ENCODE data around the gene CFAP52. TPM values are rescaled to one million over a fixed set of nuclear protein-coding genes. Genes with fewer than 3 reads are reported as not detected.
A peak's percentile ranks its signal among the peaks of the same experiment; 100 is the strongest.
"Not testable (repeated sequence)": the region's sequence is repeated elsewhere in the genome, so short reads cannot be mapped to it uniquely, and the experiment has no call there.

CFAP52 gene
- total RNA-seq, 1 experiment from 2014 or later = not detected

DNA sequence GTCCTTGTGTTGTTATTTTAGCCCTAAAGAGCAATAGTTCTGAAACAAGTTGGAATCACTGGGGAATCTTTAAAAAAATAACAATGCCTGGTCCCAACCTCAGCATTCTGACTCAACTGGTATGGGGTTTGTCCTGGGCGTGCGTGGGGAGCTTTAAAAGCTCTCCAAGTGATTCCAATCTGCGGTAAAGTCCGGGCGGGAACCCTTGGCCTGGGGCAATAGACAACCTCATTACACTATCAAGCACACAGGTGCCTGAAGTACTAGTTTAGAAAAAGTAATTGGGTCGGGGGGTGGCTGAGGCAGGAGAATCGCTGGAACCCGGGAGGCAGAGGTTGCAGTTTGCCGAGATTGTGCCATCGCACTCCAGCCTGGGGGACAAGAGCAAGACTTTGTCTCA lies 5.2 kb upstream of the CFAP52 start:
- DNase-seq (ENCODE audit: low read depth) = no peak

DNA sequence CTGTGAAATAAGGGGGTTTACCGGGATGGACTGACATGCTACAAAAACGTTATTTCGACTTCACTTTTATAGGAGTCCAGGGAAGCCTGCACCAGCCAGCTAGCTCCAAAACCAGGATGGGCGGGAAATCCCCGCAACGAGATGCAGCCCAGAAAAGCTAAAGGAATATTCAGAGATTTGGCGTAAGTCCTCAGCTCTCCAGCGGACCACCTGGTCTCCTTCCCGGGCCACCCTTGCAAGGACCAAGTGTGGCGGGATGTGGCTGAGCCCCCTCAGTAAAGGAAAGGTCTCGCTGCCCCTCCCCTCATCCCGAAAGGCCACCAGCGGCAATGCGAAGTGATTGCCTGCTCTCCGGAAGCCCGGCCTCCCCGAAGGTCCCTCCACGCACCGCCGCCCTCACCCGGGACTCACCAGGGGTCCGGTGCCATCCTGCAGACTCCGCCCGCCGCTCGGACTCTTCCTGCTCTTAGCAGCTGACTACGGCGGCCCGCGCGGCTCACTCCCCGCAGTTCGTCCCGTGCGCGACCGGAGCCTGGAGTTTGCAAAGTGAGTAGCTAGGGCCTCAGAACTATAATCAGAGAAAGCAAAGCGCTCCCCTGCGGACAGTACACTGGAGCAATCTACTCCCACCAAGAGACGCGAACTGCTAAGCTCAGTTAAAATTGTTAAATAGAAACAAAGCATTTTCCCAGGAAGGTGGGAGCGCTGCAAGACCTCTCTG lies 901 bp upstream of the CFAP52 start, which contains the start of gene STX8:
Gene STX8, minus strand, starts transcription at position 440 of the 721 bp plus-strand sequence. Its CDS starts 12 bp downstream, at position 428.
- DNase-seq (ENCODE audit: low read depth) = peak; percentile 85

GRCh38 chr17:9577373-9577709 lies 899 bp downstream of the CFAP52 start:
- no peak for DNase-seq (ENCODE audit: low read depth)

DNA sequence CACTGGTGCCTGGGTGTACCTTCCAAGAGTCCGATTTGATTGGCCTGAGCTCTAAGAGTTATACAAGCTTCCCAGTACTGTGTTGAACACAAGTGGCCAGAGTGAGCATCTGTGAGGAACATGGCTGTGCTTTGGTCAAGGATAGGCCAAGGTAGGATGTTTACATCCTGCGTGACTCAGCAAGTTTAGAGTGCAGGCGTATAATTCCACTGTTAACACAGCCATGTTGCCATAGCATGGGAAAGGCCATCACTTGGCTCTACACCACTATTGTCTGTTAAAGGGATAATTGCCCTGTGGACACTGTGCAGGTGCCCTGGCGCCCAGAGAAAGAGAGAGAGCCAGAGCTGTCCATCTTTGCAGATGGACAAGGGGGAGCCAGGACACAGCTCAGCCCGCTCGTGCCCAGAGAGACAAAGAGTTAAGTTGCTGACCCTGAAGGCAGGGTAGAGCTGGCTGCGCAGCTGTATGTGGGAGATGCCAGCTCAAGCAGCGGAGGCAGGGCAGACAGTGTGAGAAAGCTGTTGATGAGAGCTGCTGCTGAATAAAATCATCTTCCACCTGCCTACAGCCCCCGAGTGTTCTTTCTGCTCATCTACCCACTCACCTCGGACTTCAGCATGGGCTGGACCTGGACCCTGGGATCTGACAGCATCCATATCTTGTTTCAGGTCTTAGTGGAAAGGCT lies 11.7 kb downstream of the CFAP52 start:
- no peak for DNase-seq (ENCODE audit: low read depth)

DNA sequence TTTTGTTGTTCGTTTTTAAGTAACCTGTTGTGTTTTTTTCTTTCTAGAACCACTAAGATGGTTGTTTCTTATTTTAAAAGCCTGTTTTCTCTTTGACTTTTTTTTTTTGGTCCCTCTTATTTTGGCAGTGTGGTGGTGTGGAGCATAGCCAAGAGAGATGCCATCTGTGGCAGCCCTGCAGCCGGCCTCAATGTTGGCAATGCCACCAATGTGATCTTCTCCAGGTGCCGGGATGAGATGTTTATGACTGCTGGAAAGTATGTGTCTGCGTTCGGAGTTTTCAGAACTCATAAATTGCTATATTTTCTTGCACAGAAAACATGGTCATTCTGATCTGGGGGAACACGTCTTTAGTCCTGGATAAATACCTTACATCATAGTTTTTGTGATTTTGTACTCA lies 17.6 kb downstream of the CFAP52 start:
- no peak for DNase-seq (ENCODE audit: low read depth)

DNA sequence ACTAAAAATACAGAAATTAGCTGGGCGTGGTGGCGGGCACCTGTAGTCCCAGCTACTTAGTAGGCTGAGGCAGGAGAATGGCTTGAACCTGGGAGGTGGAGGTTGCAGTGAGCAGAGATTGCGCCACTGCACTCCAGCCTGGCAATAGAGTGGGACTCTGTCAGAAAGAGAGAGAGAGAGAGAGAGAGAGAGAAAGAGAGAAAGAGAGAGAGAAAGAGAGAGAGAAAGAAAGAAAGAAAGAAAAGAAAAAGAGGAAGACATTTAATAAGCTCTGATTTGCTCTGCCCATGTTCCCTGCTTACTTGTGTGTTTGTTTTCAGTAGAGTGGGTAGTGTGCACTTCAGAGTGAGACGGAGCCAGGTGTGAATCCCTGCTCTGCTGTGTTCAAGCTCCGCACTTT lies 21.2 kb downstream of the CFAP52 start:
- not testable (repeated sequence) for DNase-seq (ENCODE audit: low read depth)

DNA sequence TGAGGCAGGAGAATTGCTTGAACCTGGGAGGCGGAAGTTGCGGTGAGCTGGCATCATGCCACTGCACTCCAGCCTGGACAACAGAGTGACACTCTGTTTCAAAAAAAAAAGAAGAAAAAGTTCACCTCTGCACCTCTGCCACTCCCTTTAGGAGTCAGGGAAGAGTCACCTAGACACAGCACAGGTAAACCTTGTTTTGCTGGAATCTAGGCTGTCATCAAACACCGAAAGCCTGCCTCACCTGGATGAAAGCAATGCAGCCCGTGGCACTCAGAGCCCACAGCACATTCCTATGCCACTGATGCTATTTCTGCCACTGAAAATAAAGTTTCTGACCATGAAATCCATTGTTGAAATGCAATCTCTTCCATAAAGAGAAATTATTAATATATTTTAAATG lies 22.2 kb downstream of the CFAP52 start:
- no peak for DNase-seq (ENCODE audit: low read depth)

- DNase-seq (ENCODE audit: low read depth) = not testable (repeated sequence)
These were observed 28.1 kb downstream of the CFAP52 start for GRCh38 chr17:9604583-9604982.

- DNase-seq (ENCODE audit: low read depth) = no peak
These were observed 30.0 kb downstream of the CFAP52 start for GRCh38 chr17:9606453-9606852.

GRCh38 chr17:9607058-9607457 lies 30.6 kb downstream of the CFAP52 start:
- DNase-seq (ENCODE audit: low read depth) = not testable (repeated sequence)

GRCh38 chr17:9611557-9611956 lies 35.1 kb downstream of the CFAP52 start:
- no peak for DNase-seq (ENCODE audit: low read depth)

DNA sequence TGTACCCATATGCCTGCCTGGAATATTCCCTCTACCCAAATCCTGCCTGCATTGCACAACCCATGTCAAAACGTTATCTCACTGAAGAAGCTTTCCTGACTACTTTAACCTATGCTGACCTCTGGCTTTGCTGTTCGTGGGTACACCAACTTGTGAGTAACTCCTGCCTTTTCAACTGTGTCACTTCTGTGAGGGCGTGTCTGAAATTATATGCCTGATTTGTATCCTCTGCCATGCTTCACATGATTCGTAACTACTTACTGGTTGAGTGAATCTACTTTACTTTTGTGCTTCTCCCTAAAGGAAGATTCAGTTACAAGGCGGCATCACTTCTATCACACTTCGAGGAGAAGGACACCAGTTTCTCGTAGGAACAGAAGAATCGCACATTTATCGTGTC lies 35.6 kb downstream of the CFAP52 start:
- DNase-seq (ENCODE audit: low read depth) = no peak

- no peak for DNase-seq (ENCODE audit: low read depth)
These were observed 39.0 kb downstream of the CFAP52 start for GRCh38 chr17:9615486-9615885.

GRCh38 chr17:9622961-9623360 lies 46.5 kb downstream of the CFAP52 start:
- DNase-seq (ENCODE audit: low read depth) = no peak

DNA sequence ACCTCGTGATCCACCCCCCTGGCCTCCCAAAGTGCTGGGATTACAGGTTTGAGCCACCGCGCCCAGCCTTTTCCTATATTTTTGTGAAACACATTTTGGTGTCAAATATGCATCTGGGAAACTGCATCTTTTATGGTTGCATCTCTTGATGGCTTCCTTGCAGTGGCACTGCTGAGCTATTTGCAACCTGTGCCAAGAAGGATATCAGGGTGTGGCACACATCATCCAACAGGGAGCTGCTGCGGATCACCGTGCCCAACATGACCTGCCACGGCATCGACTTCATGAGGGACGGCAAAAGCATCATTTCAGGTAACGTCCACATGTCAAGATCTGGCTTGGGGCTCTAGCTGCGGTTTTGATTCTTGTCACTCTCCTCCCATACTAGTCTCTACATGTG lies 52.1 kb downstream of the CFAP52 start:
- no peak for DNase-seq (ENCODE audit: low read depth)

DNA sequence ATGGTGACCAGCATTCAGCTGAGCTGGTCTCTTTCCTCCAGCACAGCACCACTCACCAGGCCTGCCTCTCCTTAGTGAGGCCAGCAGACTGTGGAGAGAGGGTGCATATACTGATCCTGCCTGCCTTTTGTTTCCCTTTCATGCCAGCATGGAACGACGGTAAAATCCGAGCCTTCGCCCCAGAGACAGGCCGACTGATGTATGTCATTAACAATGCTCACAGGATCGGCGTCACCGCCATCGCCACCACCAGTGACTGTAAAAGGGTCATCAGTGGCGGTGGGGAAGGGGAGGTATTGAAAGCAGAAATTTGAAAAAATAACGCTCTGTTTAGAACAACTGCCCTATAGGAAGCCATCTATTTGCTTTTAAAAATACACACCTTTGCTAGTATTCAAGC lies 56.3 kb downstream of the CFAP52 start:
- DNase-seq (ENCODE audit: low read depth) = no peak

DNA sequence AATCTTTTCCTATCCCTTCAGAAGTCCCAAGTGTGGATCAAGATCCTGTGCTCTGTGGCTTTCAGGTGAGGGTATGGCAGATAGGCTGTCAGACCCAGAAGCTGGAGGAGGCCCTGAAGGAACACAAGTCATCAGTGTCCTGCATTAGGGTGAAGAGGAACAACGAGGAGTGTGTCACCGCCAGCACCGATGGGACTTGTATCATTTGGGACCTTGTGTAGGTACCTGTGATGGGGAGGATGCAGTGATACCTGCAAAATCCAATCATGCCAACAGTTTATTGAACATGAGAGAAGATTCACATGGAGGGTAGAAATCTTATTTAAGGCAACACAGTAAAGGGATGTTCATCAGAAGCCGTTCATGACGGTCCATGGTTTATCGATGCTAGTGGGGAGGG lies 58.9 kb downstream of the CFAP52 start:
- DNase-seq (ENCODE audit: low read depth) = no peak

DNA sequence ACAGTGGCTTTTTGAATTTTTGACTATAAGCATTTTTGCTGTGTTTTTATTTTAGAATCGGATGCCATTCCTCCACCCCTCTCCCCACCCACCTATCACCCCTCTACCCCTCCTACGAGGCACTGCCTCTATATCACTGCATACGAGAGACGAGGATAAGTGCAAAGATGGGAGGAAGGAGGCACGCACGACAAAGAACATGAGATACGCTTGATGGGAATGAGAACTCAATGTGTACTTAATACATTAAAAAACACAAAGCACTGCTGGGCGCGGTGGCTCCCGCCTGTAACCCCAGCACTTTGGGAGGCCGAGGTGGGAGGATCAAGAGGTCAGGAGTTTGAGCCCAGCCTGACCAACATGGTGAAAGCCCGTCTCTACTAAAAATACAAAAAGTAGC lies 60.1 kb downstream of the CFAP52 start:
- no peak for DNase-seq (ENCODE audit: low read depth)

GRCh38 chr17:9640388-9640787 lies 63.9 kb downstream of the CFAP52 start:
- not testable (repeated sequence) for DNase-seq (ENCODE audit: low read depth)

DNA sequence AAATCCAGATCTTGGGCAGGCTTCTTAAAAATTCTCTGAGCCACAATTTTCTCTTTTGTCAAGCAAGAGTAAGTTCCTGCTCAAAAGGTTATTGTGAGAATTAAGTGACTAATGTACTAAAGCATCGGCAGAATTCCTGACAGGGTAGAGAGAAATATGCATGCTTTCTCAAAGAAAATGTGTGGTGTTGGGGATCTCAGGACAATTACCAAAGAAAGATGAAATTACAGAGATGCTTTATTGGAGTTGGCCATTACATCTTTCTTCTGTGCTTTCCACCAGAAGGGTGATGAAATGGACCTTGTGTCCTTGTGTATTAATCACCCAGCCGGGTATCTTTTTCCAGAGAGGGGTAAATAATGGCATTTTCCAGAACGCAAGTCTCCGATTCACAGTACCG lies 67.2 kb downstream of the CFAP52 start:
- no peak for DNase-seq (ENCODE audit: low read depth)

DNA sequence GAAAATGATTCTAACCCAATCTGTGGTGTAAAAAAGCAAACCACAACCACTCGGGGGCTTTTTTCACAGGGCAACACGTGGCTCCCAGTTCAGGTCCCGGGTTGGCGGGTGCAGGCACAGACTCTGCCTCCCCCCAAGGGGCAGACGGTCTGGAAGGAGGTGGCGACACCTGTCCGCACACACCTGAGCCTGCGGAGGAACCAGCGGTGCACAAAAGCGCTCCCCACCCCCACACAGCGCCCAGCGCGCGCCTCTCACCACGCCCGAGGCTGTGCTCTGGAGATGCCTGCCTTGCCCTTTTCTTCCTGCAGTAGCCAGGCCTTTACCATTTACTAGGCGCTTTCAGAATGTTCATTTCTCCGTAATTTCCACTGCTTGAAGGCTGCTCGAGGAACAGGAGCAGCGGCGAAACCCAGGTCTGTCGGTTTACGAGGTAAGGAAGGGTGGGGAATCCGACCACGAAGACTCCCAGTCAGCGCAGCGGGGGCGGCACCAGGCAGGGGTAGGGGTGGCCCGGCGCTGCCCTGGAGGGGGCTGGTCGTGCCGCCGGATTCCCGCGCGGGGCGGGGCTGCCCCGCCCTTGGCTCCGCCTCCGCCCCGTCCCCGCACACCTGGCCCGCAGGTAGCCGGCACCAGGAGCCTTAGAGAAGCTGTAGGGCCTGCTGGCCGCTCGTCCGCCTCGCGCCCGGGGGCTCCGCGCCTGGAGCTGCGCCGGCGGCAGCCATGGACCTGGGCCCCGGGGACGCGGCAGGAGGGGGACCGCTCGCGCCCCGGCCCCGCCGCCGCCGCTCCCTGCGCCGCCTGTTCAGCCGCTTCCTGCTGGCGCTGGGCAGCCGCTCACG lies 68.7 kb downstream of the CFAP52 start, which contains the start of gene USP43:
Gene USP43, plus strand, starts transcription at position 608 of the 842 bp plus-strand sequence. Its CDS starts 116 bp downstream, at position 724.
- peak; percentile 14 for DNase-seq (ENCODE audit: low read depth)

DNA sequence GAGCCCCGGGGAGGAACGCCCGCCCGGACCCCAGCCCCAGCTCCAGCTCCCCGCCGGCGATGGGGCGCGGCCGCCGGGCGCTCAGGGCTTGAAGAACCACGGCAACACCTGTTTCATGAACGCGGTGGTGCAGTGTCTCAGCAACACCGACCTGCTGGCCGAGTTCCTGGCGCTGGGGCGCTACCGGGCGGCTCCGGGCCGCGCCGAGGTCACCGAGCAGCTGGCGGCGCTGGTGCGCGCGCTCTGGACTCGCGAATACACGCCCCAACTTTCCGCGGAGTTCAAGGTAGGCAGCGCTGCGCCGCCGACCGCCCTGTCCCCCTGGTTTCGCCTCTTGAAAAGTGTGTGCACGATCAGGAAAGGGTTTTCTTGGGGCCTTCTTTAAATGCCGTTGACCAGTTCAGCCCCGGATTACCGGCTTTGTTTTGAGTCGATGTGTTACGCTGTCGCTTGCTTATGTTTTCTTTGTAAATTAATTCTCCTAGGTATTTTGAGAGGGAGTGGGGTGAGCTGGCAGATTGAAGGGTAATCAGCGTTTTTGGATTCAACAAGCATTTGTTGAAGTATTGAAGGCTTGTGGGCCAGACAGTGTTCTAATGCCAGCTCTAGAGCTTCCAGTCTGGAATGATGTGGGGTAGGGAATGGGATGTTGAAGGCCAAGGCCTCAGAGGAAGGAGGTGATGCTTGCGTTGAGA lies 69.6 kb downstream of the CFAP52 start:
- no peak for DNase-seq (ENCODE audit: low read depth)

Data from RPMI7951 (cell line).